Ishikawa (cell line): Measurements from ENCODE around the gene HOXA10.

Experiments used
- EGR1 ChIP-seq: IDR thresholded peaks from 2 replicates; pipeline ENCODE4 v1.6.1; 2012
- EP300 ChIP-seq: IDR thresholded peaks from 2 replicates; pipeline ENCODE4 v1.6.1; 2012; ENCODE audit warnings: borderline replicate concordance
- ZBTB7A ChIP-seq: IDR thresholded peaks from 2 replicates; pipeline ENCODE4 v1.6.1; 2012; ENCODE audit warnings: low read depth

DNA sequence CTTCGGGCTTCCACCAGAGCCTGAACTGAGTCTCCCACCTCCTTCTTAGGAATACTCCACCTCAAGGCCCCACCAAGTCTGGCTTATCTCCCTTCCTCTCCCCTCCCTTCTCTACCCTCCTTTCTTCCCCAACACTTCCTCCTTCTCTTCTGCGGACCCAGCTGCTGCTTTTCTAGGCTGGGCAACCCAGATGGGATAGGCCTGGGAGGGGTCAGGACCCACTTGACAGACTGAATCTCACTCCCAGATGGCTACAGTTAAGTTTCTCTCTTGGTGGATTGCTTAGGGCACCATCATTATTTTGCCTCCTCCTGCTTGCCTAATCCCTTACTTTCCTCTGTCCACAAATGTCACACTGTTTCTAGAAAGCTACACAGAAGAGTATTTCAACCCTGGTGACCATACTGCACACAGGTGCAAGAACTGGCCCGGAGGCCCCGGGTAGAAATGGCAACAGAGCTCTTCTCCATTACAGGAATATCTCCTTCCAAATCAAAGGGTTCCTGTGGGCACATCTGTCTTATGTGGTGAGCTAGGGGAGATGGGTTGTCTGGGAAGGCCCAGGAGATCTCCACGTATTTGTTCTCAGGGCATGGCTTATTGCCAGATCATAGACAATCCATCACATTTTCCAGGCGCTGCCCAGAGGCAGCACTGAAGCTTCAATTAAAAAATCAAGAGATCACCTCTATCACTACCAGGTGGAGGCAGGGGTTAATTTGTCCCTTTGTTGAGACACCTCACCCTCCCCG, 16.1 kb upstream of the HOXA10 start:
- TF ChIP-seq EGR1 (no peak), ZBTB7A (no peak), EP300 (no peak)
